GM19035 (cell line): ENCODE measurements around the gene NOL4L.
"Not testable (repeated sequence)": the region's sequence is repeated elsewhere in the genome, so short reads cannot be mapped to it uniquely, and the experiment has no call there.

Experiments
- ATAC-seq: cut with Tn5 transposase; IDR thresholded peaks from one replicate; pipeline ENCODE4 v1.9.1; 2021; ENCODE audit not compliant: unreplicated experiment

Gene NOL4L

GRCh38 chr20:32474967-32475811 lies 109.9 kb downstream of the NOL4L start:
- ATAC-seq, result no peak

GRCh38 chr20:32474717-32474966 lies 110.5 kb downstream of the NOL4L start:
- no peak for ATAC-seq

GRCh38 chr20:32474009-32474716 lies 111.0 kb downstream of the NOL4L start:
- no peak for ATAC-seq

GRCh38 chr20:32473231-32474008 lies 111.7 kb downstream of the NOL4L start:
- ATAC-seq, result no peak

GRCh38 chr20:32472581-32473207 lies 112.4 kb downstream of the NOL4L start:
- no peak for ATAC-seq

GRCh38 chr20:32470940-32471339 lies 114.2 kb downstream of the NOL4L start:
- no peak for ATAC-seq

- no peak for ATAC-seq
These were observed 114.9 kb downstream of the NOL4L start for GRCh38 chr20:32470025-32470861.

GRCh38 chr20:32468860-32469259 lies 116.3 kb downstream of the NOL4L start:
- no peak for ATAC-seq

GRCh38 chr20:32468313-32468640 lies 116.9 kb downstream of the NOL4L start:
- no peak for ATAC-seq

GRCh38 chr20:32467506-32468312 lies 117.4 kb downstream of the NOL4L start:
- no peak for ATAC-seq

GRCh38 chr20:32466739-32467505 lies 118.2 kb downstream of the NOL4L start:
- no peak for ATAC-seq

- not testable (repeated sequence) for ATAC-seq
These were observed 119.0 kb downstream of the NOL4L start for GRCh38 chr20:32465901-32466675.

GRCh38 chr20:32465092-32465900 lies 119.8 kb downstream of the NOL4L start:
- ATAC-seq, result no peak

GRCh38 chr20:32464401-32465091 lies 120.6 kb downstream of the NOL4L start:
- ATAC-seq, result no peak

- ATAC-seq, result no peak
These were observed 121.3 kb downstream of the NOL4L start for GRCh38 chr20:32463642-32464400.
